NCI-H2107 treated with DMSO at 0.1 percent for 48 hours (cell line): ENCODE data around the gene OGFOD3.

Experiments
- DNase-seq: peaks from one replicate; lab custom pipeline; 2025; ENCODE audit not compliant: unreplicated experiment; lab: John Stamatoyannopoulos, UW

The OGFOD3 gene

DNA sequence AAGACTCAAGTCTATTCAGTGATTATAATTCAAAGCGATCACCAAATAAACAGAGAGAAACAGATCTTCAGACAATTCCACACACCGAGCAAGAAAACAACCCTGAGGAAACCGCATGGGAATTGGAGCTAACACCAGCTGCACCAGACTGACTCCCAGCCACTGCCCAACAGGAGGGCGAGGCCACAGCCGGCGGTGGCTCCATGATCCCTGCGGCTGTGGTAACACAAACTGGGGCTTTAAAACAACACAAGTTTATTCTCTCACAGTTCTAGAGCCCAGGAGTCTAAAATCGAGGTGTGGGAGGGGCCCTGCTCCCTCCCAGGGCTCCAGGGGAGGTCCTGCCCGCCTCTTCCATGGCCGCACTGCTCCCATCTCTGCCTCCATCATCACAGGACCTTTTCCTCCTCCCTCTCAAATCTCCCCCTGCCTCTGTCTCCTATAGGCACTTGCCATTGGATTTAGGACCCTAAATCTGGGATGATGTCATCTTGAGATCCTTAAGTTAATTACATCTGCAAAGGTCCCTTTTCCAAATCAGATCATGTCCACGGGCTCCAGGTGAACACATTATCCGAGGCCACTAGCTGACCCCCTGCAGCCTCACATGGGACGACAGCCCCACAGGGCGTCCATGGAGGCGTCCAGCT is 10.0 kb downstream of the OGFOD3 start:
- DNase-seq, result peak; percentile 92

DNA sequence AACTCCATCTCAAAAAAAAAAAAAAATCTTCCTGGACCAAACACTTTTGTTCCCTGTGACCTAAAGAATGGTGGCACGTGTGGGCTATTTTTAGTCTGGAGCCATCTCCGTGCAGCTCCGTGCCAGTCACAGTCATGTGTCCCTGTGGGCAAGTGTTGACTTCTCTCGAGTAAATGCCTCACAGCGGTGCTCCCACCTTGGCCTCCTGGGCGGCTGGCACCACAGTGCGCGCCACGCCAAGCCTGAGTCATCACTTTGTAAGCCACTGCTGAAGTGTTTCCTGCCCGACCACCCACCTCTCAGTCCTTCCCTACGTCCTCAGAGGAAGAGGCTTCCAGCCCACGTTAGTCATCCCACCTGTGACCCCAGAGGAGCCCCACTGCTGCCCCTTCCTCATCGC is 11.1 kb downstream of the OGFOD3 start:
- peak; percentile 41 for DNase-seq

DNA sequence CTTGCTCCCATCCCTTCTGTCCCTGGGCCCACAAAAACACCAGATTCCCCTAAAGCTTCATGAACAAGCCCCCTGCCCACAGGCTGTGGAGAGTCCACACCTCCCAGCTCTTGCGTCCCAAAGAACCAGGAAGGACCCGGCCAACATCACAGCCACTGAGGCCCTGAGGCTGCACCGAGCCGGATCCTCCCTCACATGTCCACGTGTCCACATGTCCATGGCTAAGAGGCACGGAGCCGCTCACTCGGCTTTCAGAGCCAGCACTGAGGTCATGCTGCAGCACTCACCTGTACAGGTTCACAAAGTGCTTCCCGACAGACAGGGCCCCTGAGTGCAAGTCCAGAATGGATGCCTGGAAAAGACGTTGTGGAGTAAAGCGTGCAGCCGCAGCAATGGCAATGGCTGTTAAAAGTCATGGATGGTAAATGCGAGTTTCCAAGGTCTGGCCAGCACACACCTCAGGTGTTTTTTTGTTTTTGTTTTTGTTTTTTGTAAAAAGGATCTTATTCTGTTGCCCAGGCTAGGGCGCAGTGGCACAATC is 12.2 kb downstream of the OGFOD3 start:
- DNase-seq, result no peak

DNA sequence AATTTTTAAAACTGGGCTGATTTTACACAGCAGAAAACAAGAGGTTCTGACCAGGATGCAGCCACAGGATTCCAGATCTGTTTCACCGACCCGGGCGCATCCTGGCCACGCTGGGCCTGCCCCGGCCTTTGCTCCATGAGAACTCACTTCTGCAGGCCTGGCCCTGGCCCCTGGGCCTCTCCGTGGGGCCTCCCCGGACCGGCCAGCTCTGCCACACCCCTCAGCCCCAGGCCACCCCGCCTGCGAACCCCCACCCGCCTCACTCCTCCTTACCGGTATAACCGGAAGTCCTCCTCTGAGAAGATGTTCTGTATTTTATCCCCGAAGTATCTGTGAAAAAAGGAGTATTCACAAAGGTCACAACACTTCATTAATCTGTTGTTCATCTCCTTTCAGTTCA is 13.3 kb downstream of the OGFOD3 start:
- no peak for DNase-seq

DNA sequence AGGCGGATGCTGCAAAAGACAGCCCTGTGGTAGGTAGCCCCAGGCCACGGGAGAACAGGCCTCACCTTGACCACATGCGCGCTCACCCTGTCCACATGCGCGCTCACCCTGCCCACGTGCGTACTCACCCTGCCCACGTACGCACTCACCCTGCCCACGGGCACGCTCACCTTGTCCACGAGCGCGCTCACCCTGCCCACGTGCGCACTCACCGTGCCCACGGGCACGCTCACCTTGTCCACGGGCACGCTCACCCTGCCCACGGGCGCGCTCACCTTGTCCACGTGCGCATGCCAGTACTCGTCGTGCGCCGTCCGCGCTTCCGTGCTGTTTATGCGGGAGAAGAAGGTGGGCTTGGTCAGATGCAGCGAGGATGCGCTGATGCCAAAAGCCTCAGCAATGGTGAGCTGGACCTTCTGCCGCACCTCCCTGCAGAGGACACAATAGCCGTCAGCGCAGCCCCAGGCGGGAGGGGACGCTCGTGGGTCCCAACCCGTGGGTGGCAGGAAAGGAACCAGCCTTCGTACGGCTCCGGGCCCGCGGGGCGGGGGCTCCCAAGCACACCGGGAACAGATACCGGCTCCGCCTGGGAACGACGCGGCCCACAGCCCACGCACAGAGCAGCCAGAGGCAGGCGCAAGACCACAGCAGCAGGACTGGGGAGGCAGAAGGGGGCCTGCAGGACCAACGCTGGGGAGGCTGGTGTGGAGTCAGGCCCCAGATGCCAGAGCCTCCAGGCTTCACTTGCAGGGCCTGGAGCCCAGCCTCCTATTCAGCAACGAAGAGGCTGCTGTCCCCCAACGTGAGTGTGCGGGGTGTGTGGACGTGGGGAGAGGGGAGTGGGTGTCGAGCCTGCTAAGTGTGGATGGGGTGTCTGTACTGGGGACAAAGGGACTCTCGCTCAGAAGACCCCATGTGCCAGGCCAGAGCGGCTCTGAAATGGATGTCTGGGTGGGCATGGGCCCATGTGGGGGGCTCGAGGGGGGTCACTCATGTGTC is 14.4 kb downstream of the OGFOD3 start:
- no peak for DNase-seq

DNA sequence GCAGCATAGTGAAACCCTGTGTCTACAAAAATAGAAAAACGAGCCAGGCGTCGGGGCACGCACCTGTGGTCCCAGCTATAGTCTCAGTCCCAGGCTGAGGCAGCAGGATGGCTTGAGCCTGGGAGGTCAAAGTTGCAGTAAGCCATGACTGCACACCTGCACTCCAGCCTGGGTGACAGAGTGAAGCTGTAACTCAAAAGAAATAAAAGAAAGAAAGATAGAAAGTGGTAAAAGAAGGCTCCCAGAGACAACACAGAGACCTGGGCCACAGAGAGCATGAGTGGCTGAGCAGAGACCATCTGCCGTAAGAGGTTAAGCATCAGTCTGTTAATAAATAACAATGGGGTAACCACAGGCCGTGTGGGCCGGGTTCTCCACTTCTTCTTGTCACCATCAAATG is 15.5 kb downstream of the OGFOD3 start:
- no peak for DNase-seq

DNA sequence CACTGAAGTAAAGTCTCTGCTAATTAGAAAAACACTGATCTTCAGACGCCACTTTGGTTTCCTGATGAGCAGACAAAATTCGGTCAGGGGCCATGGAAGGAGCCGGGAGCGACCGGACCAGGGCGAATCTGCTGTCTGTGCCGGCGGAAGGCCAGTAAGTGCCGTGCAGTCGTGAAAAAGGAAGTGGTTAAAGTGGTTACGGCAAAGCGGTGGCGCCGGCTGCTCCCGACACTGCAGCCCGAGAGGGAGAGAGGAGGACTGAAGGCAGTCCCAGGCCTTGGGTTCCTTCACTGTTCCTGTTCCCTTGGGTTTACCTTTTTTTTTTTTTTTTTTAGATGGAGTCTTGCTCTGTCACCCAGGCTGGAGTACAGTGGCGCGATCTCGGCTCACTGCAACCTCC is 17.6 kb downstream of the OGFOD3 start:
- DNase-seq, result no peak

DNA sequence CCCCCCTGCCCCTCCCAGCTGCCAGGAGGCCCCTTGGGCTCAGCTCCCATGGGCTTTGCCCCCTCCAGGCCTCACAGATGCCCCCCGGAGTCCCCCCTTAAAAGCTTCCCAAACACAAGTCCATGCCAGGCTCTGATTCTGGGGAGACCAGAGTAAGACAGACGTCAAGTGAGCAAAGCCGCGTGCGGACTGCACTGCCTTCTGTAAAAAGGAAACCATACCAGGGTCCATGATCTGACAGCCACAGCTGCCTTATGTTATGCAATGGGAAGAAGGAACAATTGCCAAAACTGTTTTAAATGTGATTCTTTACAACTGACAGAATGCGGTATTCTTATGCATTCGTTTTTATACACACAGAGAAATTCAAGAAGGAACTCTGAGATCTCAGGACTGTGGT is 18.2 kb downstream of the OGFOD3 start:
- no peak for DNase-seq

DNA sequence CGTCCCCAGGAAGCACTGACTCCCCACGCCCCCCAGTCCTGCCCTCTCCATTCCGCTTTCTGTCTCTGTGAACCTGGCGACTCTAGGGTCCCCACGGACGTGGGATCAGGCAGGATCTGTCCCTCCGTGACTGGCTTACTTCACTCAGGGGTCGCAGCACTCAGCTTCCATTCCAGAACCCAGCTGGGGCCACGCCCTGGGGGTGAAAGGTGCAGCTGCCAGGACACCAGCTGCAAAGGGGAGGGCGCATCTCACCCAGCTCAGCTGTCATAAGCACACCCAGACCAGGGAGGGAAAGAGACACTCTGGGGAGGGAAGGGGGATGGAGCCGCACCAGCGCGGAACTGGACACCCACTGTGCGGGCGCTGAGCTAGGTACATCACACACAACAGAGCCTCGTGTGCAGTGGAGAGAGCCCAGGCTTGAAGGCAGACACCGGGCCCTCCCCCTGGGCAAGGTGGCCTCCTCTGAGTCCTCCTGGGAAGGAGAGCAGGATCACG is 18.7 kb downstream of the OGFOD3 start:
- peak; percentile 54 for DNase-seq

DNA sequence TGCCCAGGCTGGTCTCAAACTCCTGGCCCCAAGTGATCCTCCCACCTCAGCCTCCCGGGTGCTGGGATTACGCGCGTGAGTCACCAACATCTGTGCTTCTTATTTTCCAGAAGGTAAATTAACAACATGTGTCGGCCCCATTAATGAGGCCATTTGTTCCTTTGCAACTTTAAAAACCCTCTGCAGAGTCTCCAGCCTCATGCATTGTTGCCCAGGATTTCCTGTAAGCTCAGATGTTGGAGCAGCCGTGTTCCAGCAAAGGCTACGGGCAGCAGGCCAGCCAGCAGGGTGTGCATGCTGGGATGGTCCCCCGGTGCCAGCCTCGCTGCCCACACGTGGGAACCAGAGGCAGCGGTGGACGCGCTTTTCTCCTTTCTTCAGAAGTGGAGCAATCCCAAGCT is 19.3 kb downstream of the OGFOD3 start:
- no peak for DNase-seq

DNA sequence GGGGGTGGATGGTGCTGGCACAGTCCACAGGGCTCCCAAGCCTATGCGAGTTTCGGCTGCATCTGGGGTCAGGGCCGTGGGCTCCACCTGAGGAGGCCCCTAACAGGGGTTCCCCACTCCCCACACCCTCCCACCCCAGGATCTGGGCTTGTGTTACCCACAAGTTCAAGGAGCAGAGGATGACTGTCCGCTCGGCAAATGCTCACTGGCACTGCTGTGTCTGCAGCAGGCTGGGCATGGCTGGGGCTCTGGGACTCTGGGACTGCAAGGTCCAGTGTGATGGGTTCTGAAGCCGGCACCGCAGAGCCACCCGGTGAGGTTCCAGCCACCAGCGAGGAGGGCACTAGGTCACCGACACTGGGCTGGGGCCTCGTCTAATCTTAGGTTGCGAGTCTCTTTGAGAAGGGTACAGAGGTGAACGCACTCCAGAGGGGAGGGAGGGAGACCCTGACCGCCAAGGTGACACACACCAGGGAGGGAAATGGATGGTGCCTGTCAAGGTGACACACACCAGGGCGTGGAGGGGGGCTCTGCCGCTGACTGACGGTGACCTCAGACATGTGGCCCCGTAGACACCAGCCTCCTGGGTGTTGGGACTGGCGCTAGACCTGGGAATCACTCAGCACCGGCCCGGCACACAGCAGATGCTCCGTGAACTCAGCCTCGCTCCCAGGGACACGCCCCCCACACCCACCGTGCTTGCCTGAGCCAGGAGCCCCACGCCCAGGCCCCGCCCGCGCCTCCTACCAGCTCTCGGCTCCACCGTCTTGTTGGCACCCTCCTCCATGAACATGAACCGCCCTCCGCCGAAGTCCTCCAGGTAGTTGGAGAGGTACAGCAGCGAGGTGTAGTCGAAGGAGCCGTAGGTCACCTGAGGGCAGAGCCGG is 20.7 kb downstream of the OGFOD3 start:
- DNase-seq, result no peak

DNA sequence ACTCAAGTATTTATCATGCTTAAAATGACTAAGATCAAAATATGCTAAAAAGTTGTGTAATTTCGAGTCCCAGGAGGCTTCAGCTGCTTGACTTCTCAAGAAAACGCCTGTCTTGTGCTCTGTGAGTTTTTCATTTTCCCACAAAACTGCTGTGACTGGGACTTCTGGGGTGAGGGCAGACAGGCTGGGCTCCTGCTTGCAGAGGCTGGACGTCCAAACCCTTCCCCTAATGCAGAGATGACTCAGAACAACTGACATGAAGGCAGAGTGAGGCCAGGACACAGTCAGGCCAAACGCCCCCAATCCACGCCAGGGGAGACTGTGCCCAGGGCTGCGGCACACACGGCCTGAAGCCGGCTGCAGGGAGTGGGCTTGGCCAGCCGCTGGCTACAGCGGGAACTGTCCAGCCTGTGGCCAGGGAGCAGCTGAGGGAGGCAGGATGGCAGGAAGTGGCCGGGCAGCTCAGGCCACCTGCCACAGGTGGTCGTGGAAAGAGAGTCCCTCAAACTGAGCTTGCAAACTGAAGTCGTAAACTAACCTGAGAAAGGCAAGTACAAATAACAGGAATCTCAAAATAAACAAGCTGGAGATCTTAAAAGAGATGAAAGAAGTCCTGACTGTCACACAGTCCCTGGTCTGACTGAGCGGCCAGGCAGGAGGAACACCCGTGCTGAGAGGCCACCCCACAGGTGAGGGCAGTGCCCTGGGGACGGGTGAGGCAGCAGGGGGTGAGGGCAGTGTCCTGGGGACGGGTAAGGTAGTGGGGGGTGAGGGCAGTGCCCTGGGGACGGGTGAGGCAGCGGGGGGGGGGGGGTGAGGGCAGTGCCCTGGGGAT is 21.6 kb downstream of the OGFOD3 start:
- no peak for DNase-seq

DNA sequence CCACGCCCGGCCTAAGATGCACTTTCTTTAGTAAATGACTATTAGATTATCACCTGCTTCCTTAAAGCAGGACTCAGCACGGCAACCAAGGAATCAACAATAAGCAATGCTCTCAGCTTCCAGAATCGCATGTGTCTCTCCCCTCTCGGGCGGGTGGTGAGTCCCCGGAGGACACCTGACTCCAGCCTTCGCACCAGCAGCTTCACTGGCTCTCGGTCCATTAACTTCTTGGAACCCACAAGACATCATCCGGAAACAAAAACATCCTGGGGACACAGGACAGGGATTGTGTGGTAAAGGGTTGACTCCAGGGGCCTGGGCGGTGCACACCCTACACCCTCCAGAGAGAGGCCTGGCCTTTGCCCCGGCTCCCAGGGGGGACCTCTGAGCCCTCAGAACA is 24.1 kb downstream of the OGFOD3 start:
- no peak for DNase-seq

DNA sequence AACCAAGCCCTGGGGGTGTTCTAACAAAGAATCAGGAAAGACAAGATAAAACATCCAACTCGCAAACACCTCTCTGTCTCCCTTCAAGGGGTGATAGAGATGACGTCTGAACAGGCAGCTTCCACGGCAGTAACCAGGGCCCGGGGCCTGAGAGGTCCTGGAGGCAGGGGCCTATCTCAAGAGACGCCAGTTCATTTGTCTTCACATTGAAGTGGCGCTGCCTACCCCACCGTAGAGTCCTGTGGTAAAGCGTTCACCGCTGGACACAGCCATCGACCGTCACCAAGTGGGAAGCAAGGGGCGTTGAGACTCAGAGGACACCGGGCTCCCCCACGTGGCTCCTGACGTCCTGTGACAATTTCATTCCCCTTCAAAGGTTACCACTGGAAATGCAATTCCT is 25.4 kb downstream of the OGFOD3 start:
- DNase-seq, result no peak

DNA sequence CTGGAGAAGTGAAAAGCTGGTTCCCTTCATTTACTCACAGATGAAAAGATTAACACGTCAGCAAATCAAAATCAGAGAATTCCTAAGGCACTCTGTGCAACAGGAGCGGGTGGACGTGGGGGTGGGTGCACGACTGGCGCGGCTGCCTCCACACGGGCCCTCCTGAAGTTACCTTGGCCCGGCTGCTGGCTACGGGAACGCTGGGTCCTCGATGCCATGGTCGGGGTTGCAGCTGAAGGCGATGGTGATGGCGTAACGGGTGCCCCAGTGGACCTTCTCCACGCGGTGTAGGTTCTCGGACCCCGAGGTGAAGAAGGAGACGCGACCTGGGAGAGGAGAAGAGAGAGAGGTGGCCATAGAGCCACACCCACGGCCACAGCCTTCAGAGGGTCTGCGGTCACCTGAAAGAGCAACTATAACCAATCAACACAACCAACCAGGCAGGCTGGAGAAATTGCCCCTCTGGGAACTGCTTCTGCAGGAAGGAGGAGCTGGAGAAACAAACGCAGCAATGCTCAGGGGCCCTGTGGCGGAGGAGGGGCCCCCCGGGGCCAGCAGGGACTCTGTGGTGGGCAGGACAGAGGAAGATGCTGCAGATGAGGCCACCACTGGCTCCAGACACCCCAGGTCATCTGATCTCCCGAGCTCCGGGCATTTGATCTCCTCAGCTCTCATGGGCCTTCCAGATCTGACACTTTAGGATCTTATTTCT is 26.0 kb downstream of the OGFOD3 start:
- no peak for DNase-seq

DNA sequence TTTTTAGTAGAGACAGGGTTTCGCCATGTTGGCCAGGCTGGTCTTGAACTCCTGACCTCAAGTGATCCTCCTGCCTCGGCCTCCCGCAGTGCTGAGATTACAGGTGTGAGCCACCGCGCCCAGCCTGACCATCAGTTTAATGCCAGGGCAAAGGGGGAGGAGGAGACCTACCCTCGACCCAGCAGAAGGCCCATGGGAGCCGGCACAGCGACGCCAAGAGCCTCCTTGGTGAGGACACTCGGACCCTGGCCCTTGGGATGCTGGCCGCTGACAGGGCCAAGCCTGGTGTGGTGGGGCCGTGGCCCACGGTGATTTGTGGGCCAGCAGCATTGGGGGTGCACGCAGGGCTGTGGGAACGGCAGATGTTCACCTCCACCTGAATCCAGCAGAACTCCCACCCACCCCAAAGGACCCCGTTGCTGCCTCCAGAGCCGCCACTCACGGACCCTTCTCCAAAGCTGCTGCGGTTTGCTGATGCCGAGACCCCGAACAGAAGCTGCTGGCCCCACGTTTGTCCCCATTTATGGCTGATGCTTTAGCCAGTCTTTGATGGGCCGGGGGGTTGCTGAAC is 26.8 kb downstream of the OGFOD3 start:
- no peak for DNase-seq

DNA sequence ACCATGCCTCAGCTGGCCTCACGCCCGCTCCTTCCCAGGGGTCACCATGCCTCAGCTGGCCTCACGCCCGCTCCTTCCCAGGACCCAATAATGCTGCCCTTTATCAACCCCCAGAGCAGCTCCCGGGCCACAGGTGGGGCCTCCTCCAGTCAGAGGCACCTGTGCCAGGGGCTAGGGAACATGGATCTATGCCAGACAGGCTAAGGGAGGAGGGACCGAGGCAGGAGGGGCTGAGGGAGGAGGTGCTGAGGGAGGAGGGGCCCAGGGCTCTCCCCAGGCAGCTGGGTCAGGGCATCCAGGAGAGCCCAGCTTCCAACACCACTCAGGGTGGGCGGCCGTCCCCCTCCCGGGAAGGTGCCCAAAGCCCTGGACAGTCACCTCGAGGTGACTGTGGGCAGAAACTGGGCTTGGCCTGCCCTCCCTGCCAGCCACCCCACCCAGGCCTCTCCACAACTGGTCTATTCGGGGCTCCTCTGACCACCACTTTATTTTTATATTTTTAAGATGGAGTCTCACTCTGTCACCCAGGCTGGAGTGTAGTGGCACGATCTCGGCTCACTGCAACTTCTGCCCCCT is 27.4 kb downstream of the OGFOD3 start:
- DNase-seq, result no peak

DNA sequence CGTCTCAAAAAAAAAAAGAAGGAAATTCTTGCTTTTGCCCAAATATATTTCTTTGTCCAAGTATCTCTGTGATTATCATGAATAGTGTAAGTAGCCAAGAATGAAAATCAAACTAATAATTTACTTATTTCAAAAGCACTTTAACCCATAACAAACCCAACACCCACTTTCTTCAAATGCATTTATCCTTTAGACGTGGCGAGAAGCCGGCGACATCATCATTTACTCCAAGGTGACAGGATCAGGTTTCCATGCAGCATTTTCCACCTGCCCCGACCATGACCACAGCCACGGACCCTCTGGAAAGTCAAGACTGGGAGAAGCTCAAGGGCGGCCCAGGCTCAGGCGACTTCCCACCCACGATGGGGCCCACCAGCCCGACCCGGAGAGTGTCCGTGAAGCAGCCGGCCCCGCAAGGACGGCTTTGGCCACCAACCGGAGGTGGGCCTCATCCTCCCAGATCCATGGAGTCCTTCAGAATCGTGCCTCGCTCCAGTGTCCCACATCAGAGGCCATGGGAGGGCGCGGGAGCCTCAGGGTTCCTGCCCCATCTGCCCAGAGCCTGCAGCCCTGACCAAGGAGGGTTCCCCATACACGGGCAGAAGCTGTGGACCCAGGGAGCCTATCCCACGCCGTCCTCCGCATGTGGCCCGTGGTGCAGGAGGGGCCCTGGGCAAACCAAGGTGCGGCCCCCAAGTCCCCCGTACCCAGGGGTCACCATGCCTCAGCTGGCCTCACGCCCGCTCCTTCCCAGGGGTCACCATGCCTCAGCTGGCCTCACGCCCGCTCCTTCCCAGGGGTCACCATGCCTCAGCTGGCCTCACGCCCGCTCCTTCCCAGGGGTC is 28.1 kb downstream of the OGFOD3 start:
- no peak for DNase-seq
